Ovary (tissue), 3 donors: ENCODE results near the gene PTPRH.

Experiments used
- CTCF ChIP-seq, 3 donors: fragments of 450-650 bp in 2 of 3; fragments of 200-600 bp in 1 of 3; IDR thresholded peaks; one replicate each; pipeline versions ENCODE4 v1.5.1 to v1.8.0; 2016 to 2022; ENCODE audit warnings: antibody characterized with exemption in 3 of 3, mild to moderate bottlenecking in 1 of 3
- EP300 ChIP-seq: sonication (generic); formaldehyde crosslinking; IDR thresholded peaks from one replicate; pipeline ENCODE4 v1.6.1; 2017; ENCODE audit warnings: antibody characterized with exemption
- donor health status: DM: no; HTN: no; CAD: no.

- no peak for TF ChIP-seq CTCF (IDR thresholded peaks at IDR 0.05)
- no peak for TF ChIP-seq EP300
Observed at GRCh38 chr19:55209693-55210472, 582 bp upstream of the PTPRH start.
